T-helper 2 cell (primary cell): ENCODE measurements around the gene HJURP.

ENCODE experiments used
- DNase-seq, 5 experiments: peaks; one replicate each; pipeline versions ENCODE4 v3.0.0 to v3.0.0-alpha.2; 2012 to 2022

The HJURP gene

GRCh38 chr2:233829193-233830110 is 24.9 kb downstream of the HJURP start:
- no peak for DNase-seq

GRCh38 chr2:233828546-233829192 is 25.7 kb downstream of the HJURP start:
- DNase-seq: no peak

- no peak for DNase-seq
These were observed 30.0 kb downstream of the HJURP start for GRCh38 chr2:233824373-233824772.

- no peak for DNase-seq
These were observed 30.6 kb downstream of the HJURP start for GRCh38 chr2:233823731-233824121.

GRCh38 chr2:233822781-233823730 is 31.3 kb downstream of the HJURP start:
- no peak for DNase-seq

GRCh38 chr2:233822101-233822771 is 32.1 kb downstream of the HJURP start:
- DNase-seq: no peak

- DNase-seq: no peak
These were observed 32.6 kb downstream of the HJURP start for GRCh38 chr2:233821709-233822100.

GRCh38 chr2:233821196-233821595 is 33.1 kb downstream of the HJURP start:
- DNase-seq: no peak

GRCh38 chr2:233820774-233821105 is 33.6 kb downstream of the HJURP start:
- no peak for DNase-seq

- no peak for DNase-seq
These were observed 34.2 kb downstream of the HJURP start for GRCh38 chr2:233819884-233820773.

GRCh38 chr2:233818639-233819621 is 35.4 kb downstream of the HJURP start:
- no peak for DNase-seq

GRCh38 chr2:233817995-233818638 is 36.2 kb downstream of the HJURP start:
- no peak for DNase-seq

- DNase-seq: no peak
These were observed 36.9 kb downstream of the HJURP start for GRCh38 chr2:233817361-233817911.

- no peak for DNase-seq
These were observed 37.6 kb downstream of the HJURP start for GRCh38 chr2:233816771-233817170.

GRCh38 chr2:233816334-233816733 is 38.0 kb downstream of the HJURP start:
- no peak for DNase-seq

GRCh38 chr2:233815861-233816260 is 38.5 kb downstream of the HJURP start:
- DNase-seq: no peak

- DNase-seq: no peak
These were observed 40.1 kb downstream of the HJURP start for GRCh38 chr2:233814056-233814835.
